HCT116 (cell line): ENCODE results near the gene ZNF512. TPM values are rescaled to one million over a fixed set of nuclear protein-coding genes. Genes with fewer than 3 reads are reported as not detected.

Experiments used
- ATAC-seq: fragments of 200-7000 bp; cut with Tn5 transposase; 2 replicates; pipeline ENCODE4 v1.9.1; 2020; ENCODE audit warnings: mild to moderate bottlenecking, moderate library complexity
- BruUV-seq: library from RNA; stranded (reverse); fragments of 400-500 nt; replicated peaks from 2 replicates; lab custom pipeline; 2021; lab: Mats Ljungman, UMichigan
- CTCF ChIA-PET: fragments of 300-600 bp; sonication (Branson Sonifier 250); formaldehyde crosslinking; loops from one replicate; lab custom pipeline; 2021; ENCODE audit warnings: antibody characterized with exemption; lab: Charles Lee
- POLR2A ChIA-PET: fragments of 300-600, 350-600 bp; sonication (Branson Sonifier 250); formaldehyde crosslinking; loops from one replicate; lab custom pipeline; 2021; ENCODE audit warnings: antibody characterized with exemption; lab: Charles Lee
- RAD21 ChIA-PET, 2 experiments: fragments of 300-600 bp; sonication (Branson Sonifier 250); formaldehyde crosslinking; loops; one replicate each; lab custom pipeline; 2023; ENCODE audit warnings: low total read pairs in 2 of 2; ENCODE audit not compliant: uncharacterized antibody in 2 of 2, unreplicated experiment in 2 of 2, low non-redundant PET in 1 of 2; lab: Charles Lee
- DNase-seq: peaks from one replicate; pipeline ENCODE4 v3.0.0-alpha.2; 2010; ENCODE audit warnings: low read depth, low spot score
- H2AFZ ChIP-seq: fragments of 200-600 bp; shearing (Covaris generic), sonication (generic); 2 replicates; pipeline ENCODE4 v1.6.1; 2017; ENCODE audit warnings: low read depth, mixed run types, mixed read lengths, antibody characterized with exemption, low read length; ENCODE audit not compliant: poor library complexity, severe bottlenecking
- H3K27ac ChIP-seq: 2 replicates; pipeline ENCODE4 v1.5.1; 2012; ENCODE audit warnings: low read depth, low read length
- H3K27me3 ChIP-seq: fragments of 200-600 bp; sonication (generic); 2 replicates; pipeline ENCODE4 v1.6.1; 2016; ENCODE audit warnings: mixed run types, low read length, mixed read lengths; ENCODE audit not compliant: insufficient read depth
- H3K36me3 ChIP-seq, 2 experiments: fragments of 200-500 bp in 1 of 2; fragments of 200-600 bp in 1 of 2; sonication (Bioruptor generic) in 1 of 2; sonication (generic) in 1 of 2; 2 replicates each; pipeline versions ENCODE4 v1.5.1 to v1.6.1; 2014 to 2016; ENCODE audit warnings: low read length in 2 of 2, inconsistent platforms in 1 of 2, mixed read lengths in 1 of 2, mixed run types in 1 of 2; ENCODE audit not compliant: insufficient read depth in 2 of 2, control insufficient read depth in 1 of 2
- H3K4me1 ChIP-seq, 2 experiments: fragments of 200-600 bp in 1 of 2; sonication (generic) in 1 of 2; 2 replicates each; pipeline versions ENCODE4 v1.5.1 to v1.6.1; 2012 to 2017; ENCODE audit warnings: low read length in 2 of 2, inconsistent platforms in 1 of 2, mild to moderate bottlenecking in 1 of 2, mixed read lengths in 1 of 2, mixed run types in 1 of 2, moderate library complexity in 1 of 2; ENCODE audit not compliant: insufficient read depth in 2 of 2, control insufficient read depth in 1 of 2
- H3K4me2 ChIP-seq: fragments of 200-600 bp; sonication (generic); 2 replicates; pipeline ENCODE4 v1.6.1; 2017; ENCODE audit warnings: mixed run types, low read length, mixed read lengths
- H3K4me3 ChIP-seq, 2 experiments: fragments of 200-600 bp in 1 of 2; sonication (generic) in 1 of 2; replicated peaks in 1 of 2; 2 replicates each; pipeline ENCODE4 v1.5.1; 2011 to 2016; ENCODE audit warnings: low read length in 2 of 2, control low read depth in 1 of 2, low read depth in 1 of 2, mild to moderate bottlenecking in 1 of 2, mixed read lengths in 1 of 2, mixed run types in 1 of 2
- H3K79me2 ChIP-seq: fragments of 200-600 bp; sonication (generic); 2 replicates; pipeline ENCODE4 v1.6.1; 2017; ENCODE audit warnings: mild to moderate bottlenecking, mixed run types, low read length, moderate library complexity, mixed read lengths; ENCODE audit not compliant: insufficient read depth
- H3K9ac ChIP-seq: fragments of 200-600 bp; sonication (generic); 2 replicates; pipeline ENCODE4 v1.6.1; 2016; ENCODE audit warnings: low read length, mixed read lengths
- H3K9me2 ChIP-seq: fragments of 200-600 bp; sonication (generic), shearing (Covaris generic); 2 replicates; pipeline ENCODE4 v1.6.1; 2017; ENCODE audit warnings: mixed run types, mild to moderate bottlenecking, moderate library complexity; ENCODE audit not compliant: insufficient read depth
- H3K9me3 ChIP-seq, 2 experiments: fragments of 200-500 bp in 1 of 2; fragments of 200-600 bp in 1 of 2; sonication (Bioruptor generic) in 1 of 2; sonication (generic) in 1 of 2; 2 replicates each; pipeline ENCODE4 v1.6.1; 2014 to 2017; ENCODE audit warnings: low read length in 2 of 2, mixed read lengths in 2 of 2, inconsistent platforms in 1 of 2, low read depth in 1 of 2, mild to moderate bottlenecking in 1 of 2, mixed run types in 1 of 2, moderate library complexity in 1 of 2; ENCODE audit not compliant: control insufficient read depth in 1 of 2, insufficient read depth in 1 of 2
- H4K20me1 ChIP-seq: fragments of 200-600 bp; sonication (generic), shearing (Covaris generic); 2 replicates; pipeline ENCODE4 v1.6.1; 2017; ENCODE audit warnings: mixed run types, mild to moderate bottlenecking, moderate library complexity; ENCODE audit not compliant: insufficient read depth
- CBX3 ChIP-seq: IDR thresholded peaks from 2 replicates; pipeline ENCODE4 v1.6.1; 2012; ENCODE audit warnings: low read depth
- CEBPB ChIP-seq: IDR thresholded peaks from 2 replicates; pipeline ENCODE4 v1.6.1; 2012; ENCODE audit warnings: low read depth
- EGR1 ChIP-seq: IDR thresholded peaks from 2 replicates; pipeline ENCODE4 v1.6.1; 2012; ENCODE audit warnings: low read depth
- ELF1 ChIP-seq: IDR thresholded peaks from 2 replicates; pipeline ENCODE4 v1.6.1; 2012; ENCODE audit warnings: low read depth, borderline replicate concordance
- EZH2 ChIP-seq: fragments of 200-600 bp; sonication (generic); IDR thresholded peaks from 2 replicates; pipeline ENCODE4 v1.6.1; 2017; ENCODE audit warnings: antibody characterized with exemption, mixed run types
- FOSL1 ChIP-seq: IDR thresholded peaks from 2 replicates; pipeline ENCODE4 v1.6.1; 2012; ENCODE audit warnings: low read depth
- JUND ChIP-seq: IDR thresholded peaks from 2 replicates; pipeline ENCODE4 v1.6.1; 2012
- POLR2A ChIP-seq: IDR thresholded peaks from 2 replicates; pipeline ENCODE4 v1.7.0; 2011; ENCODE audit warnings: borderline replicate concordance; ENCODE audit not compliant: insufficient read depth, insufficient read length; ENCODE audit errors: extremely low read depth
- RAD21 ChIP-seq: IDR thresholded peaks from 2 replicates; pipeline ENCODE4 v1.6.1; 2012; ENCODE audit warnings: low read depth, mild to moderate bottlenecking
- SIN3A ChIP-seq: IDR thresholded peaks from 2 replicates; pipeline ENCODE4 v1.6.1; 2012; ENCODE audit warnings: low read depth
- SP1 ChIP-seq: IDR thresholded peaks from 2 replicates; pipeline ENCODE4 v1.6.1; 2012; ENCODE audit warnings: low read depth
- SRF ChIP-seq: IDR thresholded peaks from 2 replicates; pipeline ENCODE4 v1.6.1; 2012; ENCODE audit warnings: low read depth
- TCF7L2 ChIP-seq: IDR thresholded peaks from 2 replicates; pipeline ENCODE4 v1.7.0; 2011; ENCODE audit warnings: borderline replicate concordance, inconsistent platforms; ENCODE audit not compliant: insufficient read depth, insufficient read length; ENCODE audit errors: extremely low read depth
- ZNF274 ChIP-seq: fragments of 200-500 bp; sonication (Bioruptor generic); IDR thresholded peaks from 2 replicates; pipeline ENCODE4 v1.6.1; 2014; ENCODE audit warnings: mild to moderate bottlenecking, low read depth, low read length, inconsistent platforms
- intact Hi-C: fragments of 100-400 bp; cut with micrococcal nuclease; formaldehyde crosslinking; loops from 2 replicates; pipeline ENCODE4 v1.10.0; 2022
- total RNA-seq: library from RNA; stranded (reverse); gene quantifications from one replicate; pipeline ENCODE4 v1.2.1, GENCODE V29; 2021; ENCODE audit not compliant: unreplicated experiment
- TF ChIP-seq, protein P1 (sequence below): IDR thresholded peaks from 2 replicates; pipeline ENCODE4 v1.6.1; 2012
- TF ChIP-seq, protein P2 (sequence below): IDR thresholded peaks from 2 replicates; pipeline ENCODE4 v1.6.1; 2012; ENCODE audit warnings: low read depth
- TF ChIP-seq, protein P3 (sequence below), 3 experiments: fragments of 200-600 bp in 1 of 3; sonication (generic) in 1 of 3; IDR thresholded peaks in 2 of 3; conservative IDR thresholded peaks in 1 of 3; 2 replicates each; pipeline ENCODE4 v1.5.1; 2012 to 2017; ENCODE audit warnings: low read depth in 2 of 3, low read length in 2 of 3, antibody characterized with exemption in 1 of 3, borderline replicate concordance in 1 of 3, control low read depth in 1 of 3, mild to moderate bottlenecking in 1 of 3, mixed read lengths in 1 of 3, mixed run types in 1 of 3, moderate library complexity in 1 of 3; ENCODE audit not compliant: insufficient read depth in 1 of 3
- TF ChIP-seq, protein P4 (sequence below): IDR thresholded peaks from 2 replicates; pipeline ENCODE4 v1.6.1; 2012

The ZNF512 gene
- total RNA-seq, 1 experiment from 2014 or later, result 33.0 TPM

DNA sequence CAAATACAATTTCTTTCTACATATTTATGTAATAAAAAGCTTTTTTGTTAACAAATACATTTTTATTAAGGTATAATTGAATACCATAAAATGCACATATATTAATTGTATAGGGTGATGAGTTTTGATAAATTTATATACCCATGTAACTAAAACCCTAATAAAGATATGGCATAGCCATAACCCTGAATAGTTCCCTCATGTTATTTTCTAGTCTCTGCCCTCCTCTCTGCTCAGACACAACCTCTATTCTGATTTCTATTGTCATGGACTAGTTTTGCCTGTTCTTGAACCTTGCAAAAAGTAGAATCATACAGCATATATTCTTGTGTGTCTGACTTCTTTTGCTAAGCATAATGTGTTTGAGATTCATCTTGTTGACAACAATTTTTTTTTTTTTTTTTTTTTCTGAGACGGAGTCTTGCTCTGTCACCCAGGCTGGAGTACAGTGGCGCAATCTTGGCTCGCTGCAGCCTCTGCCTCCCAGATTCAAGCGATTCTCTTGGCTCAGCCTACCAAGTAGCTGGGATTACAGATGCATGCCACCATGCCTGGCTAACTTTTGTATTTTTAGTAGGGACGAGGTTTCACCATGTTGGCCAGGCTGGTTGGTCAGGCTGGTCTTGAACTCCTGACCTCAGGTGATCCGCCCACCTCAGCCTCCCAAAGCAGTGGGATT, 38.6 kb upstream of the ZNF512 start (continued):
- TF ChIP-seq, protein P1, sequence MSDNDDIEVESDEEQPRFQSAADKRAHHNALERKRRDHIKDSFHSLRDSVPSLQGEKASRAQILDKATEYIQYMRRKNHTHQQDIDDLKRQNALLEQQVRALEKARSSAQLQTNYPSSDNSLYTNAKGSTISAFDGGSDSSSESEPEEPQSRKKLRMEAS, result no peak
- TF ChIP-seq CEBPB (no peak), SIN3A (no peak)

DNA sequence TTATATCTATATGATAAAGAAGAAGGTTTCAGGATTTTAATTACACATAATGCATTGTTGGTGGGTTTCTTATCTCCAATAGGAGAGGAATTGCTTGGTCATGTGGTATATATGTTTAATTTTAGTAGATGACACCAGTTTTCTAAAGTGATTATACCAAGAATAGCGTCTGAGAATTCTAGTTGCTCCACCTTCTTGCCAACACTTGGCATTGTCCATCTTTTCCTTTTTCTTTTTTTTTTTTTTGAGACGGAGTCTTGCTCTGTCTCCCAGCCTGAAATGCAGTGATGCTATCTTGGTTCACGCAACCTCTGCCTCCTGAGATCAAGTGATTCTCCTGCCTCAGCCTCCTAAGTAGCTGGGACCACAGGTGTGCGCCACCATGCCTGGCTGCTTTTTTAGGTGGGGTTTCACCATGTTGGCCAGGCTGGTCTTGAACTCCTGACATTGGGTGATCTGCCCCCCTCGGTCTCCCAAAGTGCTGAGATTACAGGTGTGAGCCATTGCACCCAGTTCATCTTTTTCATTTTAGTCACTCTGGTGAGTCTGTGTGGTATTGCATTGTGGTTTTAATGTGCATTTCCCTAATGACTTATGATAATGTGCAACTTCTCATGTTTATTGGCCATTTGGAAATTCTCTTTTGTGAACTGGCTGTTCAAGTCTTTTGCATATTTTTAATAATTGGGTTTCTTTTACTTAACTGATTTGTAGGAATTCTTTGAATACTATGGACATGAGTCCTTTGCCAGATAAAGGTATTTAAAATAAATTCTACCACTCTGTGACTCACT, 37.3 kb upstream of the ZNF512 start:
- DNase-seq, result no peak
- no peak overlapping the region for H3K9ac ChIP-seq
- TF ChIP-seq SP1 (no peak), TCF7L2 (no peak), POLR2A (no peak), JUND (no peak), CBX3 (no peak), FOSL1 (no peak), RAD21 (no peak), SRF (no peak), CEBPB (no peak), SIN3A (no peak), ZNF274 (no peak), EGR1 (no peak), ELF1 (no peak), EZH2 (no peak)
- TF ChIP-seq, protein P2, sequence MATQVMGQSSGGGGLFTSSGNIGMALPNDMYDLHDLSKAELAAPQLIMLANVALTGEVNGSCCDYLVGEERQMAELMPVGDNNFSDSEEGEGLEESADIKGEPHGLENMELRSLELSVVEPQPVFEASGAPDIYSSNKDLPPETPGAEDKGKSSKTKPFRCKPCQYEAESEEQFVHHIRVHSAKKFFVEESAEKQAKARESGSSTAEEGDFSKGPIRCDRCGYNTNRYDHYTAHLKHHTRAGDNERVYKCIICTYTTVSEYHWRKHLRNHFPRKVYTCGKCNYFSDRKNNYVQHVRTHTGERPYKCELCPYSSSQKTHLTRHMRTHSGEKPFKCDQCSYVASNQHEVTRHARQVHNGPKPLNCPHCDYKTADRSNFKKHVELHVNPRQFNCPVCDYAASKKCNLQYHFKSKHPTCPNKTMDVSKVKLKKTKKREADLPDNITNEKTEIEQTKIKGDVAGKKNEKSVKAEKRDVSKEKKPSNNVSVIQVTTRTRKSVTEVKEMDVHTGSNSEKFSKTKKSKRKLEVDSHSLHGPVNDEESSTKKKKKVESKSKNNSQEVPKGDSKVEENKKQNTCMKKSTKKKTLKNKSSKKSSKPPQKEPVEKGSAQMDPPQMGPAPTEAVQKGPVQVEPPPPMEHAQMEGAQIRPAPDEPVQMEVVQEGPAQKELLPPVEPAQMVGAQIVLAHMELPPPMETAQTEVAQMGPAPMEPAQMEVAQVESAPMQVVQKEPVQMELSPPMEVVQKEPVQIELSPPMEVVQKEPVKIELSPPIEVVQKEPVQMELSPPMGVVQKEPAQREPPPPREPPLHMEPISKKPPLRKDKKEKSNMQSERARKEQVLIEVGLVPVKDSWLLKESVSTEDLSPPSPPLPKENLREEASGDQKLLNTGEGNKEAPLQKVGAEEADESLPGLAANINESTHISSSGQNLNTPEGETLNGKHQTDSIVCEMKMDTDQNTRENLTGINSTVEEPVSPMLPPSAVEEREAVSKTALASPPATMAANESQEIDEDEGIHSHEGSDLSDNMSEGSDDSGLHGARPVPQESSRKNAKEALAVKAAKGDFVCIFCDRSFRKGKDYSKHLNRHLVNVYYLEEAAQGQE, result no peak
- TF ChIP-seq, protein P3, sequence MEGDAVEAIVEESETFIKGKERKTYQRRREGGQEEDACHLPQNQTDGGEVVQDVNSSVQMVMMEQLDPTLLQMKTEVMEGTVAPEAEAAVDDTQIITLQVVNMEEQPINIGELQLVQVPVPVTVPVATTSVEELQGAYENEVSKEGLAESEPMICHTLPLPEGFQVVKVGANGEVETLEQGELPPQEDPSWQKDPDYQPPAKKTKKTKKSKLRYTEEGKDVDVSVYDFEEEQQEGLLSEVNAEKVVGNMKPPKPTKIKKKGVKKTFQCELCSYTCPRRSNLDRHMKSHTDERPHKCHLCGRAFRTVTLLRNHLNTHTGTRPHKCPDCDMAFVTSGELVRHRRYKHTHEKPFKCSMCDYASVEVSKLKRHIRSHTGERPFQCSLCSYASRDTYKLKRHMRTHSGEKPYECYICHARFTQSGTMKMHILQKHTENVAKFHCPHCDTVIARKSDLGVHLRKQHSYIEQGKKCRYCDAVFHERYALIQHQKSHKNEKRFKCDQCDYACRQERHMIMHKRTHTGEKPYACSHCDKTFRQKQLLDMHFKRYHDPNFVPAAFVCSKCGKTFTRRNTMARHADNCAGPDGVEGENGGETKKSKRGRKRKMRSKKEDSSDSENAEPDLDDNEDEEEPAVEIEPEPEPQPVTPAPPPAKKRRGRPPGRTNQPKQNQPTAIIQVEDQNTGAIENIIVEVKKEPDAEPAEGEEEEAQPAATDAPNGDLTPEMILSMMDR (IDR thresholded peaks at IDR 0.05 in 2 of 3, conservative IDR thresholded peaks at IDR 0.05 in 1 of 3; ENCODE audit: borderline replicate concordance in 1 of 3, insufficient read depth in 1 of 3, low read depth in 2 of 3, low read length in 2 of 3), result no peak
- TF ChIP-seq, protein P4, sequence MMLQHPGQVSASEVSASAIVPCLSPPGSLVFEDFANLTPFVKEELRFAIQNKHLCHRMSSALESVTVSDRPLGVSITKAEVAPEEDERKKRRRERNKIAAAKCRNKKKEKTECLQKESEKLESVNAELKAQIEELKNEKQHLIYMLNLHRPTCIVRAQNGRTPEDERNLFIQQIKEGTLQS, result no peak
- TF ChIP-seq, protein P1, result no peak
- TF ChIP-seq, all 23 proteins: peak for 0
- Histone ChIP-seq H3K4me2 (no peak overlapping the region), H4K20me1 (no peaks in the 10 kb centered on the region), H3K36me3 (no peaks in the 10 kb centered on the region), H3K4me1 (no peaks in the 10 kb centered on the region), H2AFZ (no peak overlapping the region), H3K4me3 (no peak overlapping the region), H3K79me2 (no peaks in the 10 kb centered on the region), H3K9me3 (no peaks in the 10 kb centered on the region), H3K27ac (no peak overlapping the region), H3K9me2 (no peaks in the 10 kb centered on the region), H3K27me3 (no peaks in the 10 kb centered on the region)
- no peak for ATAC-seq
- ChIA-PET RAD21 (no interaction called here), POLR2A (no interaction called here), CTCF (no interaction called here)
- BruUV-seq, result no TSS peak
- intact Hi-C loops, result no loop called here
